Activated CD4-positive, CD25-positive, alpha-beta regulatory T cell treated with anti-CD3 and anti-CD28 coated beads, Interleukin-2, amount 50 U/mL, for 72 hours (primary cell): ENCODE measurements around the gene UNK.
"Not testable (repeated sequence)": the region's sequence is repeated elsewhere in the genome, so short reads cannot be mapped to it uniquely, and the experiment has no call there.

Source experiments
- DNase-seq: peaks from one replicate; pipeline ENCODE4 v3.0.0; 2021

UNK gene

GRCh38 chr17:75755205-75755901 is 29.3 kb upstream of the UNK start:
- DNase-seq, result no peak

DNA sequence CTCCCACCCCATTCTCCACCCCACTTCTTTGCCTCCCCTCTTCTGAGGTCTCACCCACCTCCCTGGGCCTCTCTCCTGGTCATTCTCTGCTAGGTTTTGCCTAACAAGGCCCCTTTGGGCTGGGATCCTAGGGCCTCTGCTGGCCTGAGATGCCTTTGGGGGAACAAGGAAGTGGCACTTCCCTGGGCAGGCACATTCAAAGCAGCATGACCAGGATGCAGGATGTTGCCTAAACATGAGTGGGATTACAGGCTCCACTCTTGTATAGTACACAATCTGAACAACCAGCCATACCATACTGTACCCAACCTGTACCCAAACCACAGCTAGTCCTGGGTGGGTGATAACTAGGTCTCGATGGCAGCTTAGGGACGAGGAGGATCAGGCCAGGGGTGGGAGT is 28.6 kb upstream of the UNK start:
- no peak for DNase-seq

GRCh38 chr17:75756451-75757085 is 28.0 kb upstream of the UNK start:
- no peak for DNase-seq

GRCh38 chr17:75757086-75757681 is 27.4 kb upstream of the UNK start:
- DNase-seq, result no peak

DNA sequence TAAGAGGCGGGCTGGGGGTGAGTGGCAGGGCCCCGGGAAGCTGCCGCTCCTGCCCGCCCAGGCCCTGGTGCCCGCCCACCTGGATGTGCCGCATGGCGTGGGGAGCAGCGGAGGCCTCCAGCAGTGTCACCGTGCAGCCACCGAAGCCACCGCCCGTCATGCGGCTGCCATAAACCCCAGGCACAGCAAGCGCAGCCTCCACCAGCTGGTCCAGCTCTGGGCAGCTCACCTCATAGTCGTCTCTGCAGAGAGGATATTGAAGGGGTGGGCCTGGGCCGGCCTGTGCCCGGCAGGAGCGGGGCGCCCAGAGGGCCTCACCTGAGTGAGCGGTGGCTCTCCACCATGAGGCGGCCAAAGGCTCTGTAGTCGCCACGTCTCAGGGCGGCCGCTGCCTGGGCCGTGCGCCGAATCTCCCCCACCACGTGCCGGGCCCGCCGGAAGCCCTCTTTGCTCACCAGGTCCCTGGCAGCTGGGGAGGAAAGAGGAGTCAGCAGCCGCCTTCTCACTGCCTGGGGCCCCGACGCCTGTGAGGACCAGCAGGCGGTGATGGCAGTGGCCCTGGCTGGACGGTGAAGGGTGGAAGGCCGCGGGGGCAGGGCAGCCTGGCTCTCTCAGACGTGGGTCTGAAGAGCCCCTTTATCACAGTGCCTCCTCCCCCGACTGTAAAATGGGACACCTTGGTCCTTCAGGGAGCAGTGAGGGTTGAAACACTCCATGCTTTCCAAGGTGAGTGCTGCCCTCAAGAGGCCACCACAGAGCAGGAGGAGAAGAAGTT is 26.3 kb upstream of the UNK start:
- DNase-seq, result no peak

GRCh38 chr17:75759457-75759856 is 25.1 kb upstream of the UNK start:
- DNase-seq, result no peak

DNA sequence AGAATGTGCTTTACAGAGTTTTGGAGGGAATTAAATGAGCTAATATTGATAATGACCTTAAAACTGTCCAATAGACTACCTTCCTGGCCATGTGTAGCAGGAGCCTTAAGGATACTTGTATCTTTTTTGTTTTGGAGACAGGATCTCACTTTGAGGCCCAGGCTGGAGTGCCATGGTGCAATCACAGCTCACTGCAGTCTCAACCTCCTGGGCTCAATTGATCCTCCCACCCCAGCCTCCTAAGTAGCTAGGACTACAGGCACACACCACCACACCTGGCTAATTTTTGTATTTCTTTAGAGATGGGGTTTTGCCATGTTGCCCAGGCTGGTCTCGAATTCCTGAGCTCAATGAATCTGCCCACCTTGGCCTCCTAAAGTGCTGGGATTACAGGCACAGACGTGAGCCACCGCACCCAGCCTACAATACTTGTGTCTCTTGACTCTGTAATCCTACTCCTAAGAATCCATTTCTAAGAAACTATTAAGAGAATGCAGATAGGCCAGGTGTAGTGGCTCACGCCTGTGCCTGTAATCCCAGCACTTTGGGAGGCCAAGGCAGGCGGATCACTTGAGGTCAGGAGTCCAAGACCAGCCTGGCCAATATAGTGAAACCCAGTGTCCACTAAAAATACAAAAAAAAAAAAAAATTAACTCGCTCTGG is 24.5 kb upstream of the UNK start:
- not testable (repeated sequence) for DNase-seq

DNA sequence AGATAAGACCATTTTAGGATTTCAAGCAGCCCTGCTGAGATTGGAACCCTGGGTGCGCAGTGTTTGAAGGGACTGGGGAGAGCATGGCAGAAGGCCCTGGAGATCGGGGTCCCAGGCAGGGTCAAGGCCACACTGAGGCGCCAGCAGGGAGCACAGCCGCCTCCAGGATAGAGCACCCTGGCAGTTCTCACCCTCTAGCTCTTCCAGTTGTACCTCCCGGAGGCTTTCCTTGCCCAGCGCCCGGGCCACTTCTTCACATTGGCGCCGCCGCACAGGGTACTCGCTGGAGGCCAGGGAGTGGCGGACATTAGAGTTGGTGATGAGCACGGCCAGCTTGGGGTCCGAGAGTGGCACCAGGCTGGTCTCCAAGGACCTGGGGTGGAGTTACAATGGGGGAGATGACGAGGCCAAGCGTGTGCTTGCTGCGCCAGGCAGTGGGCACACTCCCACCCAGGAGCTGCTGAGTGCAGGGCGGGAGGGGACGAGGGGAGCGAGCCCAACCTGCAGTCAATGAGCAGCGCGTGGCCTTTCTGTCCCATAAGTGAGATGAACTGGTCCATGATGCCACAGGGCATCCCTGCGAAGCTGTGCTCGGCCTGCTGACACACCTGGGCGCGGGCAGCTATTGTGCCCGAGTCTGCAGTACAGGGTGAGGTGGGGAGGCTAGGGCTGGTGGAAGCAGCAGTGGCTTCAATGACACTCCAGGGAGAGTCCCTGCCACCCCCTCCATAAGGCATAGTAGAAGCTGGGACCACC is 21.9 kb upstream of the UNK start:
- DNase-seq, result no peak

DNA sequence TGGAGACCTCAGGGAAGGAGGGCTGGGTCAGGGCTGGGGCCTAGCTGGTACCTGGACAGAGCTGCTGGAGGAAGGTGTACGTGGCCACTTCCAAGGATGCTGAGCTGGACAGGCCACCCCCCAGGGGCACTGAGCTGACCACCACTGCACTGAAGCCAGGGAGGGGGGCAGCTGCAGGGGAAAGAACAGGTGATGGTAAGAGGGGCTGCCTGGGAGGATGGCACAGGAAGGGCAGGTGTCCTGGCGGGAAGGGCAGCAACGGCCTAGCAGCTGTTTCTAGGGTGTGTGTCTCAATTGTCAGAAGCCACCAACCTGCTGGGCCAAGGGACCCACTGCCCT is 21.4 kb upstream of the UNK start:
- no peak for DNase-seq

DNA sequence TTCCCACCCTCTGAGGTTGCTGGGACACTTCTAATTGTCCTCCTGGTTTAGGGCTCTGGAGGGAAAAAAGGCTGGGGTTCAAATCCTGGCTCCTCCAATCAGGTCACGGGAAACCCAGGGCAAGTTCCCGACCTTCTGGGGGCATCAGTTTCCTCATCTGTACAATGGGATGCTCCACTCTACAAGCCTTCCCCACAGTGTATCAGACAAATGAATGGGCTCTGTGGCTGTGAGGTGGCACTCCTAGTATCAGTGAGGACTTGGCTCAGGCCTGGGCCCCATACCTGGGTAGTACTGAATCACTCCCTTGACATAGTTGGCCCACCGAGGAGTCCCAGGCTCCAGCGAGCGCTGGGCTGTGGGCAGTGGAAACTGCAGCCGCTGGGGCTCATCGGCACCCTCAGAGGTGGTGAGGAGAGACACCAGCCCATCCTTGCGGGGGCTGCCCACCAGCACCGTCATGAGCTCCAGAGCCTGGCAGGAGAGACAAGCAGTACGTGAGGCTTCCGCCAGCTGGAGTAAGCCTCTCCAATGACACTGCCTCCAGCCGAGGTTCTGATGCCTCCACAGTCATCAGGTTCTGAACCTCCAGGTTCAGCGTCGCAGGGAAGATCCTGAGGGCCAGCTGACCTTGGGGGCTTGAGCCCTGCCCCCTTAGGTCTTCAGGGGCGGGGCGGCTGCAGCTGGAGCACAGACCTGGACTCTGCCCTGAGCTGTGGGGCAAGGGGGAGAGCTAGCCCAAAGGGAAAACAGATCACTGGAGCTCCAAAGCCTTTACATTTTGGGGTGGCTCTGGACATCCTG is 20.8 kb upstream of the UNK start:
- DNase-seq, result no peak

DNA sequence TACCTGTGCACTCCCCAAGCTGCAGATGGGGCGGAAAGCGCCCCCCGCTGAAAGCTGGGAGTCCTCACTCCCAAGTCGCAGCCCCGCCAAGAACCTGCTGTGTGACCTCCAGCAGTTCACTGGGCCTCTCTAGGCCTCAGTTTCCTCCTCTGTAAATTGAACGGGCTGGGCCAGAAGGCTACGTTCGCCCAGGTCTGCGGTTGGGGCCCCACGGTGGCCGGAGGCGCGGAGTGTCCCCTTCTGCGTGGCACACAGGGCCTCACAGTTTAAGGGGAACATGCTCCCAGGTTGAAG is 20.2 kb upstream of the UNK start:
- DNase-seq, result no peak

GRCh38 chr17:75764711-75765421 is 19.7 kb upstream of the UNK start, which contains the start of gene GALK1:
Gene GALK1, minus strand, starts transcription at chr17:75765192. Its CDS starts 56 bp downstream, at chr17:75765136.
- peak; percentile 76 for DNase-seq

- no peak for DNase-seq
Measured at GRCh38 chr17:75765981-75766380, 18.6 kb upstream of the UNK start.

DNA sequence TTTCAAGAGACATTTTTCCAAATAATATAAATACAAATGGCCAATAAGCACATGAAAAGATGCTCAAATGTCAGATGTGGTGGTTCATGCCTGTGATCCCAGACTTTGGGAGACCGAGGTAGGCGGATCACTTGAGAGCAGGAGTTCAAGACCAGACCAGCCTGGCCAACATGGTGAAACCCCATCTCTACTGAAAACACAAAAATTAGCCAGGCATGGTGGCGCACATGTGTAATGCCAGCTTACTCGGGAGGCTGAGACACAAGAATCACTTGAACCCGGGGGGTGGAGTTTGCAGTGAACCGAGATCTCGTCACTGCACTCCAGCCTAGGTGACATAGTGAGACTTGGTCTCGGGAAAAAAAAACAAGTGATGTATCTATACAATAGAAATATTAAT is 16.7 kb upstream of the UNK start:
- DNase-seq, result no peak

DNA sequence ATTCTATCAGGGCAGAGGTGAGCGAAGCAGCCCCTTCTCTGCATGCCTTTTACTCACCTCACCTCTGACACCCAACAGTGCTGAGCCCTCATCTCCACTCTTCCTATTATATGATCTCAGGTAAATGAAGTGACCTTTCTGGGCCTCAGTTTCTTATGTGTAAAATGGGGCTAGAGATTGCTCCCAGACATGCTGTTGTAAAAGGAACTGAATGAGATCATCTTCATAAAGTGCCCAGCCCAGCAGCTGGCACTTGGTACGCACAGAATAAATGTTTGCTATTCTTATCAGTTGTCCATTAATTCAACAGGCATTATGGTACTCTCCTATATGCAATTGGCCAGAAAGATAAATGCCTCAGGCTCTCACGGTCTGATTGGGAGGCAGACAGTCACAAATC is 15.1 kb upstream of the UNK start:
- DNase-seq, result no peak

DNA sequence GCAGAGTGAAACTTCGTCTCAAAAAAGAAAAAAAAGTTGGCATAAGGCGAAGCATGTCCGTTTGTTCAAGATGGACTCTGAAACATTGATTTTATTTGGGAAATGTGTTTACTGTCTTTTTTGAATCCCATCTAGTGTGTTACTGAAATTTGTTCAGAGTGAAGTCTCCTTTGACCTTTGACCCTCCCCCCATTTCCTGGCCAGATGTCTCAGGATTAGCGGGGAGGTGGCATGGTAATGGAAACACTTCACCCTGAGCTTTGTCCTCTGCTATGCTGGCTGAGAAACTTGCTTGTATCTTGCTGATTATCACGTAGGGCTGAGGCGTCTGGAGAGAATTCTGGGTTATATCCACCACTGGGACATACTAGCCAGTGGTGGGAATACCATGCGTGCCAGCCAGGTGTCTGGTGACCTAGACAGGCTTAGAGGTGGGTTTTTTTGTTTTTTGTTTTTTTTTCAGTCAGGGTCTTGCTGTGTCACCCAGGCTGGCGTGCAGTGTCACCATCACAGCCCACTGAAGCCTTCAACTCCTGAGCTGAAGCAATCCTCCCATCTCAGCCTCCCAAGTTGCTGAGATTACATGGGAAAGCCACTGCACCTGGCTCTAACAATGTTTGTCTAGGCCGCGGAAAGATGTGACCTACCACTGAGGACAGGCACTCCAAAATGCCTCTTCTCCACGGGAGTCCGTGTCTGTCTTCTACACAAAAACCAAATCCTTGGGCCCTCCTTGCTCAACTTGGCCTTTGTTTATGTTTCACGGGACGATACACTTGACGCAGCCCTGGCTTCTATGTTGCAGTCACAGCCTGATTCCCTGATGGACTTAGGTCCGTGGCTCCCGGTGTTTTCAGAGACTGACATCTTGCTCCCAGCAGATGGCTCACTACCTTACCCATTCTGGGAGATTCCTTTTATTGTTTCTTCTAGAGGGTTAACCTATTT is 13.0 kb upstream of the UNK start:
- no peak for DNase-seq

GRCh38 chr17:75773121-75773807 is 11.3 kb upstream of the UNK start:
- DNase-seq, result no peak

- DNase-seq, result no peak
Measured at GRCh38 chr17:75773808-75774470, 10.7 kb upstream of the UNK start.
